Hepatocyte (in vitro differentiated cells): ENCODE measurements around the gene FKBP7.

Source experiments
- CTCF ChIP-seq: fragments of 200-600 bp; sonication (generic); IDR thresholded peaks from 2 replicates; pipeline ENCODE4 v1.5.1; 2016; ENCODE audit warnings: antibody characterized with exemption, mild to moderate bottlenecking; ENCODE audit not compliant: poor library complexity
- EZH2 ChIP-seq: fragments of 200-600 bp; sonication (generic); IDR thresholded peaks from 2 replicates; pipeline ENCODE4 v1.6.1; 2016; ENCODE audit warnings: antibody characterized with exemption, mild to moderate bottlenecking, borderline replicate concordance

DNA sequence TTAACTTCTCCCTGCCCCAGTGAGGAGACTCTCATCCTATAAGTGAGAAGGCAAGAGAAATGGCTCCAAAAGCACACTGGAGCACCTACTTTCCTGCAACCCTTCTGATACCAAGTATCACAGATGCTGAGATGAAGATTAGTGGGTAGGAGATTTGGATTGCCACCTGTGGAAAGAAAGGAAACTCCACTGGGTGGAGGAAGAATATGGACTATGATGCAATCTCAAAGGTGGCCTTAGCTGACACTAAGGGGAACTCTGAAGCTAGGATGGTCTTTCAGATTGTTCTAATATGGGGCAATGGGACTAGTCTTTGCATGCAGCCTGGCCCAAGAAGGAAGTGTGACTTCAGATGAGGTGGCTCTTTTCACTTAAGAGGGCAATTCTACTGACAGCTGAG lies 49.1 kb downstream of the FKBP7 start:
- TF ChIP-seq CTCF (no peak), EZH2 (no peak)
